SK-N-SH (cell line): ENCODE data around the gene ROPN1L. TPM values are rescaled to one million over a fixed set of nuclear protein-coding genes. Genes with fewer than 3 reads are reported as not detected.

Experiments used
- CTCF ChIA-PET: fragments of 300-600, 350-600 bp; formaldehyde crosslinking; extraction: SDS; loops from one replicate; lab custom pipeline; 2021; lab: Yijun Ruan, JAX
- POLR2A ChIA-PET: fragments of 350-600 bp; sonication (Branson Sonifier 250); formaldehyde crosslinking; extraction: SDS; loops from one replicate; lab custom pipeline; 2020; ENCODE audit warnings: antibody characterized with exemption, inconsistent platforms; lab: Yijun Ruan, JAX
- DNase-seq: peaks from one replicate; pipeline ENCODE4 v3.0.0; 2012
- H2AFZ ChIP-seq: fragments of 200-600 bp; sonication (generic); 2 replicates; pipeline ENCODE4 v1.8.1; 2016; ENCODE audit warnings: antibody characterized with exemption, mild to moderate bottlenecking, low read depth
- H3F3A ChIP-seq: fragments of 200-600 bp; sonication (generic); replicated peaks from 2 replicates; pipeline ENCODE3; 2016; ENCODE audit warnings: antibody characterized with exemption, mild to moderate bottlenecking; ENCODE audit not compliant: insufficient read depth
- H3K27ac ChIP-seq, 2 experiments: fragments of 200-500 bp in 1 of 2; fragments of 200-600 bp in 1 of 2; sonication (Bioruptor generic) in 1 of 2; sonication (generic), shearing (Covaris generic) in 1 of 2; 2 replicates each; pipeline versions ENCODE4 v1.5.1 to v1.6.1; 2014 to 2016; ENCODE audit warnings: low read depth in 2 of 2, inconsistent platforms in 1 of 2, low read length in 1 of 2, mild to moderate bottlenecking in 1 of 2, mixed read lengths in 1 of 2
- H3K27me3 ChIP-seq: fragments of 200-600 bp; sonication (generic), shearing (Covaris generic); 2 replicates; pipeline ENCODE4 v1.6.1; 2016; ENCODE audit warnings: mixed run types; ENCODE audit not compliant: insufficient read depth
- H3K36me3 ChIP-seq, 2 experiments: fragments of 200-500 bp in 1 of 2; fragments of 200-600 bp in 1 of 2; sonication (Bioruptor generic) in 1 of 2; sonication (generic) in 1 of 2; replicated peaks in 1 of 2; 2 replicates each; pipeline versions ENCODE3 to v1.5.1; 2014 to 2016; ENCODE audit warnings: low read length in 1 of 2, mild to moderate bottlenecking in 1 of 2; ENCODE audit not compliant: insufficient read depth in 2 of 2, control insufficient read depth in 1 of 2
- H3K4me1 ChIP-seq, 2 experiments: fragments of 200-500 bp in 1 of 2; fragments of 200-600 bp in 1 of 2; sonication (Bioruptor generic) in 1 of 2; sonication (generic), shearing (Covaris generic) in 1 of 2; 2 replicates each; pipeline versions ENCODE4 v1.5.1 to v1.6.1; 2014 to 2016; ENCODE audit warnings: low read depth in 1 of 2, low read length in 1 of 2, mixed run types in 1 of 2; ENCODE audit not compliant: insufficient read depth in 2 of 2, control insufficient read depth in 1 of 2
- H3K4me2 ChIP-seq: fragments of 200-600 bp; sonication (generic), shearing (Covaris generic); 2 replicates; pipeline ENCODE4 v1.6.1; 2017; ENCODE audit warnings: mixed run types
- H3K4me3 ChIP-seq, 2 experiments: fragments of 200-500 bp in 1 of 2; fragments of 200-600 bp in 1 of 2; sonication (Bioruptor generic) in 1 of 2; sonication (generic), shearing (Covaris generic) in 1 of 2; 2 replicates each; pipeline versions ENCODE4 v1.5.1 to v1.8.1; 2014 to 2016; ENCODE audit warnings: low read depth in 2 of 2, inconsistent platforms in 1 of 2, low read length in 1 of 2, mild to moderate bottlenecking in 1 of 2, mixed read lengths in 1 of 2, moderate library complexity in 1 of 2
- H3K79me2 ChIP-seq: fragments of 200-600 bp; sonication (generic); 2 replicates; pipeline ENCODE4 v1.8.1; 2017; ENCODE audit warnings: mild to moderate bottlenecking; ENCODE audit not compliant: insufficient read depth
- H3K9ac ChIP-seq: fragments of 200-600 bp; sonication (generic); 2 replicates; pipeline ENCODE4 v1.6.1; 2017; ENCODE audit warnings: mixed run types
- H3K9me2 ChIP-seq: fragments of 200-600 bp; sonication (generic); 2 replicates; pipeline ENCODE4 v1.6.1; 2017; ENCODE audit warnings: mixed run types
- H3K9me3 ChIP-seq: fragments of 200-600 bp; sonication (generic); 2 replicates; pipeline ENCODE4 v1.6.1; 2017; ENCODE audit warnings: mixed run types, mild to moderate bottlenecking, moderate library complexity
- H4K20me1 ChIP-seq: fragments of 200-600 bp; sonication (generic); 2 replicates; pipeline ENCODE4 v1.6.1; 2017; ENCODE audit warnings: mild to moderate bottlenecking, mixed run types; ENCODE audit not compliant: insufficient read depth
- ELF1 ChIP-seq: IDR thresholded peaks from 2 replicates; pipeline ENCODE4 v1.4.0; 2012
- FOXJ3 ChIP-seq: sonication (generic); formaldehyde crosslinking; IDR thresholded peaks from 2 replicates; pipeline ENCODE4 v1.5.1; 2020; ENCODE audit warnings: mild to moderate bottlenecking, missing genetic modification reagents
- FOXM1 ChIP-seq: IDR thresholded peaks from 2 replicates; pipeline ENCODE4 v1.4.0; 2012; ENCODE audit warnings: low read depth, mild to moderate bottlenecking
- GATA2 ChIP-seq: sonication (generic); formaldehyde crosslinking; IDR thresholded peaks from 2 replicates; pipeline ENCODE4 v1.5.0; 2020; ENCODE audit warnings: mild to moderate bottlenecking, missing genetic modification reagents
- IRF3 ChIP-seq: fragments of 150-350 bp; IDR thresholded peaks from 2 replicates; pipeline ENCODE4 v1.6.1; 2016; ENCODE audit warnings: mild to moderate bottlenecking, low read depth, low read length
- JUND ChIP-seq: IDR thresholded peaks from 2 replicates; pipeline ENCODE4 v1.4.0; 2012
- MAX ChIP-seq: IDR thresholded peaks from 2 replicates; pipeline ENCODE4 v1.4.0; 2012; ENCODE audit warnings: low read depth
- MXI1 ChIP-seq: IDR thresholded peaks from 2 replicates; pipeline ENCODE4 v1.6.1; 2012; ENCODE audit warnings: mild to moderate bottlenecking, low read depth, low read length, improper control_type of control experiment
- NRF1 ChIP-seq: IDR thresholded peaks from 2 replicates; pipeline ENCODE4 v1.6.1; 2012; ENCODE audit warnings: low read depth, mild to moderate bottlenecking, low read length
- PBX3 ChIP-seq: IDR thresholded peaks from 2 replicates; pipeline ENCODE4; 2012
- RAD21 ChIP-seq: IDR thresholded peaks from 2 replicates; pipeline ENCODE4 v1.6.1; 2012; ENCODE audit warnings: mild to moderate bottlenecking, low read length
- REST ChIP-seq: IDR thresholded peaks from 2 replicates; pipeline ENCODE4 v1.6.1; 2012; ENCODE audit warnings: mild to moderate bottlenecking, low read depth, low read length, moderate library complexity
- USF1 ChIP-seq: IDR thresholded peaks from 2 replicates; pipeline ENCODE4 v1.4.0; 2012; ENCODE audit warnings: low read depth, borderline replicate concordance
- YY1 ChIP-seq: IDR thresholded peaks from 2 replicates; pipeline ENCODE4 v1.4.0; 2012; ENCODE audit warnings: low read depth, mild to moderate bottlenecking
- WGBS: methylation state at CpG from one replicate; pipeline ENCODE4 v1.1.6; 2017; ENCODE audit warnings: low lambda C conversion rate; 5-methylcytosine and 5-hydroxymethylcytosine counted together
- polyA plus RNA-seq, 3 experiments: library from polyadenylated mRNA; depleted of rRNA; stranded (reverse); fragments of >200 nt; gene quantifications; 2 replicates each; pipeline ENCODE4 v1.2.3, GENCODE V29; 2012

ROPN1L gene
- polyA plus RNA-seq, 1 of the 3 experiments (the other 2 are of a cell fraction) = 0.31 TPM

- H3K36me3 ChIP-seq = no peaks in the 10 kb centered on the region
- H2AFZ ChIP-seq = no peak overlapping the region
- POLR2A ChIA-PET = no interaction called here
- H3K27ac ChIP-seq = no peak overlapping the region
- H3K9ac ChIP-seq = no peak overlapping the region
- H3K9me2 ChIP-seq = no peaks in the 10 kb centered on the region
- peaks cover 0 to 15% of the 10 kb centered on the region in 2 experiments; a peak in 2 of 4 replicates for H3K4me1 ChIP-seq
- H3K4me3 ChIP-seq = no peak overlapping the region
- CTCF ChIA-PET = interaction anchor here (2.0 to 2.1 kb wide), 2 partner anchors 48 to 127 kb away, joined by 8 to 11 read pairs; no protein-coding TSS in a partner anchor
- DNase-seq = no peak
- no peaks in the 10 kb centered on the region for H3K27me3 ChIP-seq
- TF ChIP-seq YY1 = no peak
- TF ChIP-seq RAD21 = no peak
- TF ChIP-seq FOXJ3 (CRISPR knock-in tag) = no peak
- TF ChIP-seq IRF3 = no peak
- H3K4me2 ChIP-seq = no peak overlapping the region
- H4K20me1 ChIP-seq = no peaks in the 10 kb centered on the region
- WGBS = 65% methylated on average over 3 of the region's 3 CpGs
- H3K79me2 ChIP-seq = no peaks in the 10 kb centered on the region
- H3F3A ChIP-seq = no peaks in the 10 kb centered on the region
- H3K9me3 ChIP-seq = no peaks in the 10 kb centered on the region
Observed at GRCh38 chr5:10500669-10501068, 59.0 kb downstream of the ROPN1L start.

GRCh38 chr5:10501554-10502075 is 59.9 kb downstream of the ROPN1L start:
- no peaks in the 10 kb centered on the region for H3K9me2 ChIP-seq
- H2AFZ ChIP-seq = no peak overlapping the region
- 82% methylated on average over 9 of the region's 9 CpGs for WGBS
- DNase-seq = no peak
- no peak overlapping the region for H3K27ac ChIP-seq
- POLR2A ChIA-PET = no interaction called here
- no peaks in the 10 kb centered on the region for H3F3A ChIP-seq
- H3K27me3 ChIP-seq = no peaks in the 10 kb centered on the region
- no peaks in the 10 kb centered on the region for H4K20me1 ChIP-seq
- CTCF ChIA-PET = interaction anchor here (1.2 to 2.1 kb wide), 3 partner anchors 12 to 126 kb away, joined by 3 to 11 read pairs (median 8); no protein-coding TSS in a partner anchor
- TF ChIP-seq IRF3 (no peak), ELF1 (no peak), JUND (no peak), FOXM1 (no peak), RAD21 (no peak), NRF1 (no peak), MXI1 (no peak), GATA2 (CRISPR knock-in tag) (no peak), MAX (no peak), PBX3 (no peak), USF1 (no peak), REST (no peak)
- TF ChIP-seq, all 33 proteins: peak for 0
- H3K4me1 ChIP-seq = peaks cover 0 to 15% of the 10 kb centered on the region in 2 experiments; a peak in 2 of 4 replicates
- H3K4me2 ChIP-seq = no peak overlapping the region
- no peaks in the 10 kb centered on the region for H3K79me2 ChIP-seq
- H3K9me3 ChIP-seq = no peaks in the 10 kb centered on the region
- H3K9ac ChIP-seq = no peak overlapping the region
- no peak overlapping the region for H3K4me3 ChIP-seq
- H3K36me3 ChIP-seq = no peaks in the 10 kb centered on the region
